GM18505 (cell line): ENCODE data around the gene TAOK3.
"Not testable (repeated sequence)": the region's sequence is repeated elsewhere in the genome, so short reads cannot be mapped to it uniquely, and the experiment has no call there.

Experiments used
- ATAC-seq: cut with Tn5 transposase; IDR thresholded peaks from one replicate; pipeline ENCODE4 v1.9.1; 2021; ENCODE audit not compliant: unreplicated experiment
- POLR2A ChIP-seq: IDR thresholded peaks from 4 replicates; pipeline ENCODE4 v1.6.1; 2011; ENCODE audit warnings: borderline replicate concordance; ENCODE audit not compliant: insufficient read depth, insufficient read length; ENCODE audit errors: extremely low read depth

Gene TAOK3

DNA sequence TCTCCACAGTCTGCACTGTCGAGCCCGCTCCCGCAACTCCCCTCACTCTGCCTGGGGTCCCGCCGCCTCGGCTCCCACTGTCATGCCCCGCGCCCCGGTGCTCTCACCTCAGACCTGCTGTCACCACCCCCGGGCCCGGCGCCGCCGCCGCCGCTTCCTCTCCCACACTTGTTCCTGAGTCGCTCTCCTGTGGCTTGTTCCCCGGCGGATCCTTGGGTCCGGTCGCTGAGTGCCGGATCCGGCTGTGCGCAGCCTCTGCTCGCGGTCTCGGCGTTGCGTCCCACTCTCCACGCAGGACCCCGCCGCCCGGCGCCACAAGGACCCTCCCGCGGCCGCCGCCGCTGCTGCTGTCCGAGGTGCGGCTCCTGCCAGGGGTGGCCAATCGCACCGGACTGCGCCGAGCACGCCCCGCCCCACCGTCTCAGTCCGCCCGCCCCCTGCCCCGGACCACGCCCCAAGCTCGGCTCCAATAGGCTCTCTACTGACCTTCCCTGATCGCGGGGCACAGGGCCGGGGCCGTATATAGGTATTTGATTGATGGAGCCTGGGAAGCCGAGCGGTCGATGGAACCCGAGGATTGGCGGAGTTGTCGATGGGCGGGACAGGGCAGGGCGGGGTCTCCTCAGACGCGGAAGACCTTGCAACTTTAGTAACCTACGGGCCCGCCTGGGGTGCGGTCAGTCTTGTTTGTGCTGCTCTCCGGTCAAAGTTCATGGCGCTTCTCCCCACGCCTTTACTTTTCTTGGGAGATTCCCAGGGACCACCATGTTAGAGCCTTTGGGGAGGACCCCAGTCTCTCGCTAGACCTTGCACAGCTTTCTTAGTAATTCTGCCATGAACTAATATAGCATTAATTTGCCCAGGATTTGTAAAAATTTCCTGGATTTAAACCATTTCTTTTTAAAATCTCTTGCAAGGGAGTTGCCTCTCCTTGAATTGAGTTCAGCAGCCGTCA, at the start of gene TAOK3:
TSS of gene TAOK3 (minus strand) at position 367 of the 955 bp plus-strand sequence. CDS start 117,340 bp downstream, outside the sequence.
- ATAC-seq: peak; percentile 84
- peak; percentile 96 for TF ChIP-seq POLR2A

DNA sequence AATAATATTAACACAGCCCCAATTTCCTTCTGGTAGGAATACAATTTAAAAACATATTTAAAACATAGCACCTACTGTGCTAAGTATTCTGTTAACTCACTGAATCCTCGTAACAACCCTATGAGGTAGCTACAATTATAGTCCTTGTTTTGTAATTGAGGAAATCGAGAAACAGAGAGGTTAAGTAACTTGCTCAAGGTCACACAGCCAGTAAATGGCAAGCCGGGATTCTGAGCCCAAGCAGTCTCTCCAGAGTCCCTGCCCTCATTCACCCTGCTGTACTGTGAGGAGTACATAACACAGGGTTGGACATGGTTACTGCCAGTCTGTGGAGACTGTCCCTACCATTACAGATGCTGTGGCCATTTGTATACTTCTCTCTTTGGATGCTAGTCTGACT, 48.0 kb upstream of the TAOK3 start:
- ATAC-seq: no peak
- TF ChIP-seq POLR2A: no peak

DNA sequence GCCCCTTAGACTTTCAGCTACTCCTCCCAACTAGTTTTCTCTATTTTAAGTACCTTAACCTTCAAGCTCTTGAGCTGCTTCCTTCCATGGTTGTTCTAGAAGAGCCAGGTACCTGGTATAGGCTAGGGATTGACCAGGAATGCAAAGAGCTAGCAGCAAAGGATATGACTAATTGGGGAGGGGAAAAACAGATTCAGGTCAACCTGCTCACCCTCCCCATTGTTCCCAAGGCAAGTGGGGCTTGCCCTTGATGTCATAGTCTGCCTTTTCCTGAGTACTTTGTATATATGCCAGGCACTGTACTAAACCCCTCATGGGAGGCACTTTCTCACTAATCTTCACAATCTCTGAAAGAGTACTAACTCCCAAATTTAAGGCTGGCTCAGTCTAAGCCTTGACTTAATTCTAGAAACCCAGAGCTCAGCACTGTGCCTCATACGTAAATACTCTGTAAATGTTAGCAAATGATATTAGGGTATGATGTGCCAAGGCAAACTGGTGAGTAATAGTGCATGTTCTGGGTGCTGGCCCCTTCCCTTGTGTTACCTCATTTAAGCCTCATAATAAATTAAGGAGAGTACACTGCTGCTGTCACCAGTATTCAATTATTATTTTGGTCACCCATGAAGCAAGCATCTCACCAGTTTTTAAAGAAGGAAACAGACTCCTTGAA, 45.8 kb upstream of the TAOK3 start:
- no peak for ATAC-seq
- TF ChIP-seq POLR2A: no peak

DNA sequence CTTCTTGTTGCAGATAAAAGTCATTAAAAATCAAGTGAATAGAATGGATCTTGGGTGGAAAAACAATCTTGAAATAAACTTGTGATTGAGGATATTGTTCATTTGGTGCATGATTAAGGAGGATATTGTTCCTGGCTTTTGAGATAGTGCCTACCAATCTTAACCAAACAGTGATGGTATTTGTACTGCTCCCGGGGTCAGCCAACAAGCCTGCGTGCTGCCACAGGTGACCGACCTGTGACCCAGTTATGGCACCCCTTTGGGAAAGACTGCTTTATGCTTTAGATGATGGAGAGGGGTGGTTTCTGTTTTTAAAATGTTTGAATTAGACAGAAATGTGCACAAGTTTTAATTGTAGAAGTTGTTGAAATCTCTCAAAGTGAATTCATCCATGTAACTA, 45.2 kb upstream of the TAOK3 start:
- ATAC-seq: no peak
- no peak for TF ChIP-seq POLR2A

DNA sequence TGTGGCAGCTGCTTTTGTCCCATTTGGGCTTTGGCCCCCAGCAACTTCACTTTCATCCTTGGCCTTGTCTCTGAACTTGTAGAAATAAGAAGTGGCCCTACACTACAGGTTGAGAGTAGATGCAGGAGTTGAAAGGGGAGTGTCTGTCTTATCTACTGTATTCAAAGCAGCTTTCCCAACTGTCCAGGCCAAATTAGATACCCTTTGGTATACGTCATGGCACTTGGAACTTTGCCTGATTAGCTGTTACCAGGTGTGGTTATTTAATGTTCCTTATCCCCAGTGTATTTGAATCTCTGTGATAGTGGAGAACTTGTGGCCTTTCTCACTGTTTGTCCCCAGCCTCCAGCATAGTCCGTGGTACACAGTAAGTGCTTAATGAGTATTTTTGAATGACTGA, 37.1 kb upstream of the TAOK3 start:
- TF ChIP-seq POLR2A: no peak
- no peak for ATAC-seq

DNA sequence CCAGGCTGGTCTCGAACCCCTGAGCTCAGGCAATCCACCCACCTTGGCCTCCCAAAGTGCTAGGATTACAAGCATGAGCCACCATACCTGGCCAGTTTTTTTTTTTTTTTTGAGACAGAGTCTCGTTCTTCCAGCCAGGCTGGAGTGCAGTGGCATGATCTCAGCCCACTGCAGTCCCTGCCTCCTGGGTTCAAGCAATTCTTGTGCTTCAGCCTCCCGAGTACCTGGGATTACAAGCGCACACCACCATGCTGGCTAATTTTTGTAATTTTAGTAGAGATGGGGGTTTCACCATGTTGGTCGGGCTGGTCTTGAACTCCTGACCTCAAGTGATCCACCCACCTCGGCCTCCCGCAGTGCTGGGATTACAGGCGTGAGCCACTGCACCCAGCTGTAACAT, 35.5 kb upstream of the TAOK3 start:
- not testable (repeated sequence) for ATAC-seq

DNA sequence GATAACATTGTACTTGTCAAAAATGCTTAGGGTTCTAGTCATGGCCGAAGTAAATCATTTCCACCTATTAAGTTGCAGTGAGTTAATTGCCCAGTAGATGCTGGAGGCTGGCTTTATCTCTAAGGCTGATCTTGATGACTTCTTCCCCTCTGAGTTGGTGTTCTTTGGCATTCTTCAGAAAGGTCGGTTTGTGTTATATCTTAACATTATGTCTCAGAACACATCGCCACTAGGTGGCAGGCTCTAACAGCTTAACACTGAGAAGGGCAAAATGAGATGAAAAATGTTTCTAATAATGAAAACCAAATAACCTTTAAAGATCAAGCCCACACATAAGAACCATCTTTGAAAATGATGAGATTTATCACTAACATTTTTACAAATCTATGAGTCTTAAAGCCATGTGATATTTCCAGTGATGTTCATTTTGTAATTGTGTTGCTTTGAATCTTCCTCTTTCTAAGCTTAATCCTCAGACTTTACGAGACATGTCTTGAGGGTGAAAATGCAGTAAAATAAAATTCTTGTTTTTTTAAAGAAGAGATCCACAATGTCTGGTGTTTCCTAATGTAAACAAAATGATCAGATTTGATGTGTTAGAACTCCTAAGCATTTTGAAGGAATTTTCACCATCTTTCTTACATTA, 32.3 kb upstream of the TAOK3 start:
- ATAC-seq: no peak
- TF ChIP-seq POLR2A: no peak

DNA sequence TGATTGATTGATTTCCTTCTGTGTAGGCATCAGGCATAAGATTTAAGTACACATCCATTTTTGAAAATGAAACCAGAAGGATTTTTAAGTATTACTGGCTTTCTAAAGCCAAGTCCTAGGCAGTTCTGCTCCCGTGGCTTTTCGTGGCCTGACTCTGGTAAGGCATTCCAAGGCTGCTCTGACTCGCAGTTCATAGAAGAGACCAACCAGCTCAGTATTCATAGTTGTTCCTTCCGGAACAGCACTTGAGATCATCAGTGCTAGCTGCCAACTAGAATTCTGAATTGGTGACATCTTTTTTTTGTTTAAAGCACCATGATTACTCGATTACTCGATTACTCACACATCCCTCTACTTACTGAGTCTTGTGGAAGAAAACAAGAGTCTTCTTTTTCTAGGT, 29.5 kb upstream of the TAOK3 start:
- ATAC-seq: no peak
- no peak for TF ChIP-seq POLR2A

DNA sequence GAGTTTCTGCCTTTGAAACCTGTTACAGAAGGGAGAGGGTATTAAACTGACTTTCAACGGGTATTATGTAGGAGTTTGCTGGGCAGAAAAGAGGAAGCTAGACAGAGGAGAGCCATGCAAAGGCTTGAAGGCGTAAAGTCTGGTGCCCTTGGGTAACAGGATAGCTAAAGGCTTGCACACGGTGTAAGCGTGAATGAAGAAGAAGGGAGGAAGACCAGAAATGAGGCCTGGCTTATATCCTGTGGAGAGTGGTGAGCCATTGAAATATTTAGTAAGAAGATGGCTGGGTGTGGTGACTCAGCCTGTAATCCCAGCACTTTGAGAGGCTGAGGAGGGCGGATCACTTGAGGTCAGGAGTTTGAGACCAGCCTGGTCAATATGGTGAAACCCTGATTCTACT, 26.2 kb upstream of the TAOK3 start:
- no peak for ATAC-seq

DNA sequence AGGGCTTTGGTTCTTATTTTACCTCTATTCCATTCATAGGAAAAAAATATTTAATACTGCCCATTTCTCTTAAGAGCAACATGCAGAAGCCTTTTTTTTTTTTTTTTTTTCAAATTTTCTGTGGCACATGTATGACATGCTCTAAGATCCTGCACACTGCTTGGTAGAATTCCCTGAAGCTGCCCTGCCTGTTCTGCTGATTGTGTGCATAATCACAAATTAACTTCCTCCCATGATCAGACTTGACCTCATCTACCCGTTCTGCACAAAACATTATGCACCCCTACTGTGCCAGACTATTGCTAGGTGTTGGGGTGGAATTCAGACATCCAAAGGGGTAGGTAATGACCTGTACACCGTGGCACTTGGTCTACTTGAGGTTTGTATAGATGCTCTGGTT, 25.8 kb upstream of the TAOK3 start:
- TF ChIP-seq POLR2A: no peak
- ATAC-seq: no peak

More for the DNA sequence above, 26.2 kb upstream of the TAOK3 start:
- TF ChIP-seq POLR2A: no peak

DNA sequence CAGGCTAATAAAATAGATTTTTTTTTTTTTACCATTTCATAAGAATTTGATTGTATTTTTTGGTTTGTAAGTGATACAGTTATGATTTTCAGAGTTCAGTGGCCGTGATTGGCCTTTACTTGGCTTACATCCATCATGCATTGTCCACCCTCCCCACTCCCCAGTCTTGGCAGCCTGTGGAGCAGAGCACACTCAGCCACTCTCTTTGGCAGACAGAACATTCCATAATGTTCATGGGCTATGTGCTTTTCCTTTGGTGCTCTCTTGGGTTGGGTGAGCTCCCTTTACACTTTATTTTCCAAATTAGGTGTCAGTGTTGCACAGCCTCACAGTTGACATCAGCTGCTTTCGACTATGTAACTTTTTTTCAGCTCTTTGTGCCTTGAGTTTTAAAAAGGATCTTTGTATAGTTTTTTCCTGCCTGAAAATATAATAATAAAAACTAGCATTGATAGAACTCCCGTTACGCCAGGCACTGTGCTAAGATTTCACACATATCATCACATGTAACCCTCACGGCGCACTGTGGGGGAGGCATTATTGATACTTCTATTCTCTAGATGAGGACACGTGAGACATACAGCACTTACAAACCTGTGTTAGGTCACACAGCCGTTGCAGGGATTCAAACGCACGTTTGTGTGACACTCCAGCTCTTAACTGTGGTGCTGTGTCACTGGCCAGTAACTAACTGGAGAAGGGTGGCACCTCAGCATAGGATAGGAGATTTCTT, 25.2 kb upstream of the TAOK3 start:
- no peak for TF ChIP-seq POLR2A

DNA sequence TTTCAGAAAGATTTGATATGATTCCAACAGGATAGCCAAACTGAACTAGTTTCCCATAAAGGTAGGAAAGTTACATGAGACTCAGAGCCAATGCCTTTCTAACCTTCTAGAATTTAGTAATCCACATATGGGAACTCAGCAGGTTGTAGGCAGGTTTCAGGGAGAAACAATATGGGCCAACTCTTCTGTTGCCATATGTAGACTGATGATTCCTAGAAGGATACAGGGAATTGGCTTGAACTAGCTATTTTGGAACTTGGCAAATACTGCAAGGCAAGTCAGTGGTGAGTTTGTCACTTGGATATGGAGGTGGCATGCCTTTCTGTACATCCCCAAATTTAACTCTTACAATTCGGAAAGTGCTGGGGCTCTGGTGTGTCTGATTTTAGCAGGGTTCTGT, 19.1 kb upstream of the TAOK3 start:
- no peak for ATAC-seq
- no peak for TF ChIP-seq POLR2A

More for the DNA sequence above, 25.2 kb upstream of the TAOK3 start:
- ATAC-seq: no peak

DNA sequence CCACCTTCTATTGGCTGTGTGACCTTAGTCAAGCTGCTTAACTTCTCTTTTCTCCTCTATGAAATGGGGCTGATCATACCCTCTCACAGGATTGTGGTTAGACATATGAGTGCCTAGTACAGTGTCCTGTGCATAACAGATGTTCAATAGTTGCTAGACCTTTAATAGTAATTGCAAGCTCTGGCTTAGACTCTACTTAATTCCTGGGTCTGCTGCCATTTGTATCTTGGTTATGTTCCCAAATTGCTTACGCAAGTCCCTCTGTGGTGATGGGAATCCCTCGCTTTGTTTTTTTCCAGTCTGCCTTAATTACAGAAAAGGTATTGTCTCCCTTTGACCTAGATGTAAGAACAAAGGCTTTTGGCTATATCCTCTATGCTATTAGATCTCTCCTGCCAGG, 18.7 kb upstream of the TAOK3 start:
- no peak for TF ChIP-seq POLR2A
- ATAC-seq: no peak
